CD14-positive monocyte (primary cell): ENCODE data around the gene OPTC. TPM values are rescaled to one million over a fixed set of nuclear protein-coding genes. Genes with fewer than 3 reads are reported as not detected.
A peak's percentile ranks its signal among the peaks of the same experiment; 100 is the strongest.

Experiments used
- DNase-seq, 3 donors: peaks; one replicate each; pipeline ENCODE4 v3.0.0-alpha.2; 2011 to 2022
- H2AFZ ChIP-seq: 2 replicates; pipeline ENCODE4 v1.6.0; 2012; ENCODE audit warnings: mild to moderate bottlenecking, low read depth, low read length, inconsistent platforms; ENCODE audit not compliant: insufficient read depth, poor library complexity, severe bottlenecking
- H3K27ac ChIP-seq, 2 donors: 1 replicate in 1 of 2; 2 replicates in 1 of 2; pipeline ENCODE4 v1.5.1; 2012 to 2013; ENCODE audit warnings: low read length in 2 of 2, control low read depth in 1 of 2, inconsistent platforms in 1 of 2, low read depth in 1 of 2, mild to moderate bottlenecking in 1 of 2
- H3K27me3 ChIP-seq, 2 donors: one replicate each; pipeline versions ENCODE4 v1.6.0 to v1.6.1; 2011 to 2013; ENCODE audit warnings: low read length in 2 of 2; ENCODE audit not compliant: control insufficient read depth in 2 of 2, insufficient read depth in 2 of 2
- H3K36me3 ChIP-seq, 2 donors: replicated peaks in 1 of 2; 1 replicate in 1 of 2; 2 replicates in 1 of 2; pipeline versions ENCODE4 v1.5.1 to v1.6.1; 2012 to 2013; ENCODE audit warnings: low read length in 2 of 2, control low read depth in 1 of 2, inconsistent platforms in 1 of 2, mild to moderate bottlenecking in 1 of 2; ENCODE audit not compliant: insufficient read depth in 2 of 2, control insufficient read depth in 1 of 2
- H3K4me1 ChIP-seq, 2 donors: 1 replicate in 1 of 2; 2 replicates in 1 of 2; pipeline versions ENCODE4 v1.5.1 to v1.6.1; 2012 to 2013; ENCODE audit warnings: low read length in 2 of 2, control low read depth in 1 of 2, inconsistent platforms in 1 of 2, mild to moderate bottlenecking in 1 of 2, moderate library complexity in 1 of 2; ENCODE audit not compliant: insufficient read depth in 2 of 2, control insufficient read depth in 1 of 2
- H3K4me2 ChIP-seq: replicated peaks from 2 replicates; pipeline ENCODE3; 2012; ENCODE audit warnings: low read length, moderate library complexity, mild to moderate bottlenecking; ENCODE audit not compliant: poor library complexity, severe bottlenecking; ENCODE audit errors: extremely low read depth
- H3K4me3 ChIP-seq, 3 experiments: fragments of 200-600 bp in 1 of 3; sonication (generic) in 1 of 3; replicated peaks in 1 of 3; 1 replicate in 2 of 3; 2 replicates in 1 of 3; pipeline ENCODE4 v1.5.1; 2011 to 2013; ENCODE audit warnings: low read length in 3 of 3, mild to moderate bottlenecking in 3 of 3, control low read depth in 2 of 3, low read depth in 2 of 3, inconsistent platforms in 1 of 3, moderate library complexity in 1 of 3
- H3K79me2 ChIP-seq: 2 replicates; pipeline ENCODE4 v1.6.0; 2012; ENCODE audit warnings: mild to moderate bottlenecking, control low read depth, inconsistent platforms, low read length, moderate library complexity; ENCODE audit not compliant: insufficient read depth
- H3K9ac ChIP-seq: 2 replicates; pipeline ENCODE4 v1.6.0; 2017; ENCODE audit warnings: low read length, mild to moderate bottlenecking; ENCODE audit not compliant: insufficient read depth, poor library complexity, severe bottlenecking
- H3K9me3 ChIP-seq, 2 donors: replicated peaks in 1 of 2; 1 replicate in 1 of 2; 2 replicates in 1 of 2; pipeline versions ENCODE4 v1.5.1 to v1.6.1; 2012 to 2013; ENCODE audit warnings: low read length in 2 of 2, control low read depth in 1 of 2; ENCODE audit not compliant: control insufficient read depth in 1 of 2, insufficient read depth in 1 of 2
- H4K20me1 ChIP-seq: 2 replicates; pipeline ENCODE4 v1.6.0; 2012; ENCODE audit warnings: mild to moderate bottlenecking, low read length, control low read depth, moderate library complexity; ENCODE audit not compliant: insufficient read depth
- H3K27ac Mint-ChIP-seq, 7 donors: one replicate each; pipeline ENCODE4 v1.8.0; 2020; ENCODE audit warnings: mild to moderate bottlenecking in 7 of 7, mixed read lengths in 7 of 7, moderate library complexity in 6 of 7, inconsistent platforms in 2 of 7
- H3K27me3 Mint-ChIP-seq, 3 donors: one replicate each; pipeline ENCODE4 v1.8.0; 2021 to 2022; ENCODE audit warnings: low read depth in 3 of 3, mild to moderate bottlenecking in 3 of 3, mixed read lengths in 3 of 3, moderate library complexity in 3 of 3, inconsistent platforms in 1 of 3
- H3K36me3 Mint-ChIP-seq, 2 donors: one replicate each; pipeline ENCODE4 v1.8.0; 2020; ENCODE audit warnings: mixed read lengths in 2 of 2, inconsistent platforms in 1 of 2, mild to moderate bottlenecking in 1 of 2
- H3K4me1 Mint-ChIP-seq: one replicate; pipeline ENCODE4 v1.8.0; 2020; ENCODE audit warnings: mild to moderate bottlenecking, mixed read lengths
- H3K4me3 Mint-ChIP-seq, 2 donors: one replicate each; pipeline ENCODE4 v1.8.0; 2020; ENCODE audit warnings: mild to moderate bottlenecking in 2 of 2, mixed read lengths in 2 of 2, moderate library complexity in 1 of 2
- H3K9me3 Mint-ChIP-seq, 7 donors: one replicate each; pipeline ENCODE4 v1.8.0; 2020 to 2022; ENCODE audit warnings: mixed read lengths in 7 of 7, mild to moderate bottlenecking in 6 of 7, moderate library complexity in 6 of 7, inconsistent platforms in 2 of 7
- CTCF ChIP-seq: fragments of 200-600 bp; IDR thresholded peaks from one replicate; pipeline ENCODE4 v1.8.0; 2022; ENCODE audit warnings: antibody characterized with exemption, mild to moderate bottlenecking
- WGBS: methylation state at CpG from one replicate; pipeline ENCODE4 v1.1.5; 2013; ENCODE audit warnings: missing lambda C conversion rate; ENCODE audit not compliant: insufficient coverage; 5-methylcytosine and 5-hydroxymethylcytosine counted together
- intact Hi-C, 2 donors: fragments of 100-400 bp; cut with micrococcal nuclease; formaldehyde crosslinking; loops; one replicate each; pipeline versions ENCODE4 v1.15.0 to v1.15.1; 2023
- polyA plus RNA-seq, 3 donors: library from polyadenylated mRNA; depleted of rRNA in 1 of 3; unstranded in 2 of 3; stranded (reverse) in 1 of 3; fragments of 300-500 nt in 2 of 3; fragments of >200 nt in 1 of 3; fragmentation: Illumina TruSeq in 2 of 3; gene quantifications; 1 replicate in 2 of 3; 2 replicates in 1 of 3; pipeline ENCODE4 v1.2.3, GENCODE V29; 2012 to 2021

Gene OPTC
- polyA plus RNA-seq, 3 donors = not detected

- Histone ChIP-seq H3K4me3 (no peak overlapping the region), H3K9ac (no peak overlapping the region), H3K4me1 (peaks cover 0 to 4% of the 10 kb centered on the region in 2 donors), H3K36me3 (no peaks in the 10 kb centered on the region), H3K9me3 (no peaks in the 10 kb centered on the region), H3K27me3 (no peaks in the 10 kb centered on the region), H3K4me2 (no peak overlapping the region), H3K27ac (no peak overlapping the region), H3K79me2 (no peaks in the 10 kb centered on the region), H4K20me1 (no peaks in the 10 kb centered on the region), H2AFZ (no peak overlapping the region)
- H3K4me3 Mint-ChIP-seq = no peak overlapping the region
- intact Hi-C loops = no loop called here
- H3K9me3 Mint-ChIP-seq = peaks cover 0 to 1% (median 0%) of the 10 kb centered on the region in 7 donors
- peak overlapping the region in 2 of 7 donors; percentile 4 to 50 for H3K27ac Mint-ChIP-seq
- H3K27me3 Mint-ChIP-seq = peaks cover 0 to 2% (median 0%) of the 10 kb centered on the region in 3 donors
- no peak for DNase-seq
- no peak for TF ChIP-seq CTCF
- H3K4me1 Mint-ChIP-seq = peaks cover 14% of the 10 kb centered on the region
- 87% methylated on average over 3 of the region's 10 CpGs for WGBS
- no peaks in the 10 kb centered on the region for H3K36me3 Mint-ChIP-seq
Measured at GRCh38 chr1:203521074-203521794, 27.3 kb downstream of the OPTC start.

GRCh38 chr1:203521812-203522211 lies 27.9 kb downstream of the OPTC start:
- TF ChIP-seq CTCF = no peak
- peak overlapping the region in 1 of 7 donors; percentile 37 for H3K27ac Mint-ChIP-seq

More at GRCh38 chr1:203521812-203522211, 27.9 kb downstream of the OPTC start:
- Mint-ChIP-seq H3K9me3 (peaks cover 0 to 1% (median 0%) of the 10 kb centered on the region in 7 donors), H3K4me3 (no peak overlapping the region), H3K4me1 (peaks cover 14% of the 10 kb centered on the region), H3K27me3 (peaks cover 0 to 2% (median 0%) of the 10 kb centered on the region in 3 donors), H3K36me3 (no peaks in the 10 kb centered on the region)
- Histone ChIP-seq H4K20me1 (no peaks in the 10 kb centered on the region), H3K36me3 (no peaks in the 10 kb centered on the region), H3K27ac (no peak overlapping the region), H3K9ac (no peak overlapping the region), H3K4me3 (no peak overlapping the region), H3K9me3 (no peaks in the 10 kb centered on the region), H3K4me1 (peaks cover 0 to 4% of the 10 kb centered on the region in 2 donors), H3K79me2 (no peaks in the 10 kb centered on the region), H2AFZ (no peak overlapping the region), H3K27me3 (no peaks in the 10 kb centered on the region), H3K4me2 (no peak overlapping the region)
- DNase-seq = no peak
- intact Hi-C loops = no loop called here
- 100% methylated on average over 1 of the region's 5 CpGs for WGBS
